Mesenchymal stem cell (in vitro differentiated cells and primary cell): ENCODE measurements around the gene CD1C.

Experiments used
- DNase-seq: peaks from one replicate; pipeline ENCODE4 v3.0.0-alpha.2; 2013
- H2AFZ ChIP-seq: one replicate; pipeline ENCODE4 v1.6.1; 2013; ENCODE audit warnings: low read depth, mild to moderate bottlenecking, control low read depth, inconsistent platforms, low read length, moderate library complexity
- H2AK5ac ChIP-seq: 2 replicates; pipeline ENCODE4 v1.6.1; 2013; ENCODE audit warnings: low read length, moderate library complexity, mild to moderate bottlenecking, inconsistent platforms; ENCODE audit not compliant: severe bottlenecking
- H2BK120ac ChIP-seq: one replicate; pipeline ENCODE4 v1.6.1; 2013; ENCODE audit warnings: low read depth, mild to moderate bottlenecking, inconsistent platforms, low read length, moderate library complexity
- H2BK12ac ChIP-seq, 2 experiments: one replicate each; pipeline ENCODE4 v1.6.1; 2013; ENCODE audit warnings: inconsistent platforms in 2 of 2, low read length in 2 of 2, mild to moderate bottlenecking in 2 of 2, moderate library complexity in 2 of 2, control low read depth in 1 of 2
- H2BK15ac ChIP-seq: one replicate; pipeline ENCODE4 v1.6.1; 2013; ENCODE audit warnings: mild to moderate bottlenecking, low read depth, inconsistent platforms; ENCODE audit not compliant: poor library complexity, severe bottlenecking
- H2BK5ac ChIP-seq: 2 replicates; pipeline ENCODE4 v1.6.1; 2013; ENCODE audit warnings: low read depth, mild to moderate bottlenecking, low read length, control low read depth, inconsistent platforms; ENCODE audit not compliant: poor library complexity, severe bottlenecking
- H3K14ac ChIP-seq, 2 experiments: one replicate each; pipeline ENCODE4 v1.6.1; 2013; ENCODE audit warnings: inconsistent platforms in 2 of 2, low read length in 2 of 2, control low read depth in 1 of 2, mild to moderate bottlenecking in 1 of 2, moderate library complexity in 1 of 2
- H3K18ac ChIP-seq, 2 experiments: one replicate each; pipeline ENCODE4 v1.6.1; 2013; ENCODE audit warnings: inconsistent platforms in 2 of 2, low read length in 2 of 2, control low read depth in 1 of 2, low read depth in 1 of 2, mild to moderate bottlenecking in 1 of 2
- H3K23ac ChIP-seq, 2 experiments: one replicate each; pipeline ENCODE4 v1.6.1; 2013; ENCODE audit warnings: inconsistent platforms in 2 of 2, low read length in 2 of 2, mild to moderate bottlenecking in 2 of 2, moderate library complexity in 2 of 2, control low read depth in 1 of 2
- H3K27ac ChIP-seq: 2 replicates; pipeline ENCODE4 v1.5.1; 2013; ENCODE audit warnings: mild to moderate bottlenecking, moderate library complexity, low read length, control low read depth, inconsistent platforms; ENCODE audit not compliant: poor library complexity, severe bottlenecking
- H3K27me3 ChIP-seq, 2 experiments: 2 replicates each; pipeline versions ENCODE4 v1.6.1 to v1.7.0; 2013; ENCODE audit warnings: low read length in 2 of 2, mild to moderate bottlenecking in 2 of 2, moderate library complexity in 2 of 2, control low read depth in 1 of 2, inconsistent platforms in 1 of 2; ENCODE audit not compliant: control insufficient read depth in 1 of 2, insufficient read depth in 1 of 2
- H3K36me3 ChIP-seq, 2 experiments: 2 replicates each; pipeline versions ENCODE4 v1.6.1 to v1.7.0; 2013; ENCODE audit warnings: low read length in 2 of 2, control low read depth in 1 of 2, inconsistent platforms in 1 of 2, low read depth in 1 of 2, mild to moderate bottlenecking in 1 of 2; ENCODE audit not compliant: insufficient read depth in 2 of 2, control insufficient read depth in 1 of 2
- H3K4ac ChIP-seq, 2 experiments: one replicate each; pipeline ENCODE4 v1.6.1; 2013; ENCODE audit warnings: inconsistent platforms in 2 of 2, low read length in 2 of 2, mild to moderate bottlenecking in 2 of 2, moderate library complexity in 2 of 2, control low read depth in 1 of 2, low read depth in 1 of 2
- H3K4me1 ChIP-seq: 2 replicates; pipeline ENCODE4 v1.6.1; 2013; ENCODE audit warnings: low read depth, low read length, control low read depth; ENCODE audit not compliant: control insufficient read depth, insufficient read depth
- H3K4me2 ChIP-seq: 2 replicates; pipeline ENCODE4 v1.6.1; 2013; ENCODE audit warnings: low read length, mild to moderate bottlenecking, inconsistent platforms; ENCODE audit not compliant: poor library complexity, severe bottlenecking
- H3K4me3 ChIP-seq, 2 experiments: 2 replicates each; pipeline versions ENCODE4 v1.5.1 to v1.7.0; 2013; ENCODE audit warnings: low read length in 2 of 2, mild to moderate bottlenecking in 2 of 2, control low read depth in 1 of 2, low read depth in 1 of 2; ENCODE audit not compliant: insufficient read depth in 1 of 2
- H3K79me1 ChIP-seq: replicated peaks from 2 replicates; pipeline ENCODE4 v1.6.1; 2013; ENCODE audit warnings: mild to moderate bottlenecking, control low read depth, low read length, inconsistent platforms; ENCODE audit not compliant: poor library complexity, severe bottlenecking
- H3K9ac ChIP-seq: 2 replicates; pipeline ENCODE4 v1.7.0; 2013; ENCODE audit warnings: mild to moderate bottlenecking, low read length, moderate library complexity
- H3K9me3 ChIP-seq: 2 replicates; pipeline ENCODE4 v1.7.0; 2013; ENCODE audit warnings: mild to moderate bottlenecking, low read length; ENCODE audit not compliant: control insufficient read depth
- H4K8ac ChIP-seq: one replicate; pipeline ENCODE4 v1.6.1; 2013; ENCODE audit warnings: inconsistent platforms, mild to moderate bottlenecking, low read length, moderate library complexity
- H4K91ac ChIP-seq: one replicate; pipeline ENCODE4 v1.6.1; 2013; ENCODE audit warnings: mild to moderate bottlenecking, low read length, inconsistent platforms
- WGBS: methylation state at CpG from one replicate; pipeline ENCODE4 v1.1.7; 2013; ENCODE audit warnings: mixed read lengths; 5-methylcytosine and 5-hydroxymethylcytosine counted together

CD1C gene

DNA sequence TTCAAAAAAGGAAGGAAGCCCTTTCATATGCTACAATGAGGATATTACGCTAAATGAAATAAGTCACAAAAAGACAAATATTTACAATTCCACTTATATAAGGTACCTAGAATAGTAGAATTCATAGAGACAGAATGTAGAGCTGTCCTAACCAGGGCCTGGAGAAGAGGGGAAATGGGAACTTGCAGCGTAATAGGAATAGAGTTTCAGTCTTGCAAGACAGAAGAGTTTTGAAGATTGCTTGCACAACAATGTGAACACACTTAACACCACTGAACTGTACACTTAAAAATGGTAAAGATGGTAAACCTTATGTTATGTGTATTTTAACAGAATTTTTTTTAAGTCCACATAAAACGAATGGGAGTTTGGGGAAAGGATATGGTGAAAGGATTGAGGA is 38.7 kb downstream of the CD1C start:
- Histone ChIP-seq H2BK120ac (no peak overlapping the region), H3K27ac (no peak overlapping the region), H4K8ac (no peak overlapping the region), H3K4me1 (no peaks in the 10 kb centered on the region), H2AK5ac (no peak overlapping the region), H2BK15ac (no peak overlapping the region), H3K9ac (no peak overlapping the region), H3K36me3 (no peaks in the 10 kb centered on the region), H3K79me1 (no peaks in the 10 kb centered on the region), H2AFZ (no peak overlapping the region), H2BK5ac (no peak overlapping the region), H3K27me3 (no peaks in the 10 kb centered on the region), H3K4me3 (no peak overlapping the region), H3K9me3 (no peaks in the 10 kb centered on the region), H4K91ac (no peak overlapping the region), H3K18ac (no peak overlapping the region), H3K4ac (no peak overlapping the region), H3K14ac (no peak overlapping the region), H2BK12ac (no peak overlapping the region), H3K23ac (no peak overlapping the region), H3K4me2 (no peak overlapping the region)
- 80% methylated on average over 1 of the region's 3 CpGs for WGBS
- DNase-seq = no peak

DNA sequence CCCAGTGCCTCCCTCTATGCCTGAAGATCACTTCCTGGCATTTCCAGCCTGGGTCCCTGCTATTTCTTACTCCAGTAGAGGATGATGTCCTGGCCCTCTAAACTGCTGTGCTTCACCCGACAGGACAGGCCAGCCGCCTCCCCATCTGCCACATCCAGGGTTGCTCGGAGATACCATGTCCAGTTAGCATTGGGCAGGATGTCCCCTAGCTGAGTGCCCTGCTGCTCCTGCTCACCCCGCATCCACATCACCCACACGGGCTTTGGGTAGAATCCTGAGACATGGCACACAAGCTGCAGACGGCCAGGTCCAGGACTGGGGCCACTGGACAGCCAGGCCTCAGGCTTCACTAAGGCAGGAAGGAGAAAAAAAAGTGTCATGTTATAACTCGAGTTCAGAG is 39.6 kb downstream of the CD1C start:
- WGBS = 78% methylated on average over 6 of the region's 7 CpGs
- no peak for DNase-seq

DNA sequence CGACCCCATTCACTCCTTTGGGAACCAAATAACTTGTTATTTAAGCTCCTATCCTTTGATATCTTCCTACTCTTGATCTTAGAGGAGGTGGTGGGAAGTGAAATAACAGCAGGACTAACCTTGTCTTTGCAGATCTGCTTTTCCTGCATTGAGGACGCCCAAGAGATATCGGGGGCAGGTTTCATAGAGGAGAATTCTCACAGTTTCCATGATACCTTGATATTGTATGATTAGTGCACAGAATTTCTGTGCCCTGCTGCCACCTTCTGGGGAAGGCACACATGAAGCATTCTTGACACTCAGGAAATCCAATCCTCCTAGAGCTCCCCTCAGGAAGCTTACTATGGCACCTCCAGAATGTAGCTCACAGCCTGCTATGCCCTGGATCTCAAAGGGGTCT is 40.0 kb downstream of the CD1C start:
- DNase-seq = no peak
- H3K79me1 ChIP-seq = no peaks in the 10 kb centered on the region
- H3K9ac ChIP-seq = no peak overlapping the region
- H2AK5ac ChIP-seq = no peak overlapping the region
- H3K27me3 ChIP-seq = no peaks in the 10 kb centered on the region
- H4K91ac ChIP-seq = no peak overlapping the region
- H2BK15ac ChIP-seq = no peak overlapping the region
- 76% methylated on average over 2 of the region's 3 CpGs for WGBS
- no peak overlapping the region for H3K27ac ChIP-seq
- no peaks in the 10 kb centered on the region for H3K9me3 ChIP-seq
- H3K4me2 ChIP-seq = no peak overlapping the region
- H3K4me1 ChIP-seq = no peaks in the 10 kb centered on the region
- H3K23ac ChIP-seq = no peak overlapping the region
- no peak overlapping the region for H3K4ac ChIP-seq
- H3K36me3 ChIP-seq = no peaks in the 10 kb centered on the region
- H3K4me3 ChIP-seq = no peak overlapping the region
- no peak overlapping the region for H3K18ac ChIP-seq
- no peak overlapping the region for H4K8ac ChIP-seq
- H2AFZ ChIP-seq = no peak overlapping the region
- H2BK12ac ChIP-seq = no peak overlapping the region
- no peak overlapping the region for H2BK5ac ChIP-seq
- no peak overlapping the region for H2BK120ac ChIP-seq
- H3K14ac ChIP-seq = no peak overlapping the region

More for the DNA sequence above, 39.6 kb downstream of the CD1C start:
- Histone ChIP-seq H3K14ac (no peak overlapping the region), H3K79me1 (no peaks in the 10 kb centered on the region), H2AK5ac (no peak overlapping the region), H3K36me3 (no peaks in the 10 kb centered on the region), H2BK15ac (no peak overlapping the region), H4K91ac (no peak overlapping the region), H3K23ac (no peak overlapping the region), H3K27ac (no peak overlapping the region), H2BK120ac (no peak overlapping the region), H3K4me2 (no peak overlapping the region), H3K27me3 (no peaks in the 10 kb centered on the region), H2AFZ (no peak overlapping the region), H2BK12ac (no peak overlapping the region), H3K4ac (no peak overlapping the region), H3K18ac (no peak overlapping the region), H3K9ac (no peak overlapping the region), H2BK5ac (no peak overlapping the region), H3K9me3 (no peaks in the 10 kb centered on the region), H3K4me1 (no peaks in the 10 kb centered on the region), H4K8ac (no peak overlapping the region), H3K4me3 (no peak overlapping the region)

DNA sequence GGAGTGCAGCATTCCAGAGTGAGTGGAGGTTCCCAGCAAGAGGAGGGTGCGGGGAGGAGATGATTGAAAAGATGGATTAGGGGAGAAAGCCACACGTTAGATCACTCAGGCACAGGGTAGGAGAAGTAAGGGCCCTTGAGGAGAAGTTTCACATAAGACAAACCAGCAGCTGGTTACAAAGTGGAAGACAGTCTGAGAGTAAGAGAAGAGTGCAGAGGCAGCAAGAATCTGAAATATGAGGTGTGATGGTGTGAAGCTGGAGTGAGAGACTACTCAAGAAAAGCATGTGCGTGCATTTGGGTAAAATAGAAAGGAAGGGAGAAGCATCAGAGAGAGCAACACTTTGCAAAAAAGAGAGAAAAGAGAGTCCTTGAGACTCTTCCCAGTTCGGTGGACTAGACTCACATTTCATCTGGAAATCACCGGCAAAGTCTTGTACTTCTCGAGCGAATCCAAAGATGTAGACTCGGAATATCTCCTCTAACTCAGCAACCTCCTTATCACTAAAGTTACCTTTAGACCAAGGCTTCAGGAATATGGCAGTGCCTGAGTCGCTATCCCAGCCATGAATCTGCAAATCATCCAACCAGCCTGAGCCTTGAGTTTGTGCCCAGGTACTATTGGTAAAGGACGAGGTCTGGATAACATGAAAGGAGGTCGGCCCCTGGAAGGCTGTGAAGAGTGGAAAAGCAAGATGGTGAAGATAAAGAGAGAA is 40.8 kb downstream of the CD1C start:
- Histone ChIP-seq H2BK120ac (no peak overlapping the region), H3K14ac (no peak overlapping the region), H3K4ac (no peak overlapping the region), H3K4me1 (no peaks in the 10 kb centered on the region), H4K91ac (no peak overlapping the region), H3K4me2 (no peak overlapping the region), H3K4me3 (no peak overlapping the region), H3K18ac (no peak overlapping the region), H3K36me3 (no peaks in the 10 kb centered on the region), H3K27me3 (no peaks in the 10 kb centered on the region), H2AK5ac (no peak overlapping the region), H2BK5ac (no peak overlapping the region), H3K9me3 (no peaks in the 10 kb centered on the region), H3K27ac (no peak overlapping the region), H3K23ac (no peak overlapping the region), H3K79me1 (no peaks in the 10 kb centered on the region), H4K8ac (no peak overlapping the region), H2BK15ac (no peak overlapping the region), H3K9ac (no peak overlapping the region), H2BK12ac (no peak overlapping the region), H2AFZ (no peak overlapping the region)
- 77% methylated on average over 11 of the region's 11 CpGs for WGBS
- no peak for DNase-seq
